ENCODE data around the gene STAT5B. TPM values are rescaled to one million over a fixed set of nuclear protein-coding genes. Genes with fewer than 3 reads are reported as not detected.

The STAT5B gene
- total and polyA plus RNA-seq, 2 of the 8 experiments (the other 6 are each of a cell fraction or from before 2014, with no cell fraction given) = 35.3 to 52.6 TPM

DNA sequence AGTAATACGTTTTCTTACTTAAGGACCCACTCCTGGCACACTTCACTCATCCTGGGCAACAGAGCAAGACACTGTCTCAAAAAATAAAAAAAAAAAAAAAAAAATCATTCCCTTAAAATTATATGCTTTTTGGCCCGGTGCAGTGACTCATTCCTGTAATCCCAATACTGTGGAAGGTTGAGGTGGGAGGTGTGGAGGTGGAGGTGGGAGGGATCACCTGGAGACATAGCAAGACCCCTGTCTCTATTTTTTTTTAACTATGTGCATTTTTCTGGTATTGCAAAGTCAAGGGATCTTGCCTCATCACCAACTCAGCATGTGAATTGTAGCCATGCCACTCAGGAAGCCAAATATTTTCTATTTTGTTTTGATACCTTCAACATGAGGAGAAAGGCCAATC is 9.7 kb downstream of the STAT5B start:
- Histone ChIP-seq H2BK15ac (ENCODE audit: low read length) (no peak overlapping the region), H2AFZ (ENCODE audit: low read length) (no peak overlapping the region), H3K36me3 (ENCODE audit: control insufficient read depth in 2 of 4, insufficient read depth in 4 of 4, low read length in 3 of 4) (no peaks in the 10 kb centered on the region), H3K27me3 (replicated peaks in 1 of 4; ENCODE audit: control insufficient read depth in 3 of 4, extremely low read depth in 1 of 4, insufficient read depth in 3 of 4, low read length in 3 of 4) (no peaks in the 10 kb centered on the region), H3K79me1 (ENCODE audit: low read depth, low read length) (peaks cover 5% of the 10 kb centered on the region), H3K4me3 (ENCODE audit: extremely low read depth in 1 of 4, insufficient read depth in 2 of 4, low read depth in 3 of 4, low read length in 4 of 4) (no peak overlapping the region), H4K8ac (ENCODE audit: extremely low read depth, insufficient read depth, low read length) (no peak overlapping the region), H4K20me1 (replicated peaks in 1 of 2; ENCODE audit: control insufficient read depth in 1 of 2, insufficient read depth in 2 of 2, low read length in 2 of 2) (peaks cover 0 to 4% of the 10 kb centered on the region in 2 experiments), H3K23ac (ENCODE audit: insufficient read length) (no peak overlapping the region), H3K9me3 (ENCODE audit: insufficient read depth in 2 of 2, low read depth in 1 of 2, low read length in 1 of 2) (no peaks in the 10 kb centered on the region), H3K14ac (ENCODE audit: insufficient read length) (no peak overlapping the region), H2BK120ac (replicated peaks; ENCODE audit: low read depth, low read length) (no peak overlapping the region), H2AK5ac (ENCODE audit: low read depth, low read length) (no peak overlapping the region), H4K91ac (replicated peaks; ENCODE audit: insufficient read length, low read length) (no peak overlapping the region), H2BK20ac (ENCODE audit: low read length) (no peak overlapping the region), H2BK5ac (ENCODE audit: low read depth, low read length) (no peak overlapping the region), H3K27ac (ENCODE audit: low read depth, low read length) (no peak overlapping the region), H3K4me1 (replicated peaks in 1 of 4; ENCODE audit: control insufficient read depth in 3 of 4, insufficient read depth in 4 of 4, low read length in 3 of 4) (peaks cover 0 to 5% (median 0%) of the 10 kb centered on the region in 4 experiments; a peak in 1 of 7 replicates), H3K4me2 (ENCODE audit: insufficient read depth in 1 of 2, low read depth in 2 of 2, low read length in 2 of 2) (no peak overlapping the region), H3K9ac (replicated peaks in 1 of 4; ENCODE audit: extremely low read depth in 1 of 4, low read depth in 3 of 4, low read length in 3 of 4) (no peak overlapping the region), H4K5ac (ENCODE audit: insufficient read length, low read depth, low read length) (no peak overlapping the region), H3K18ac (ENCODE audit: extremely low read depth, low read length) (no peak overlapping the region), H3K4ac (replicated peaks; ENCODE audit: insufficient read length, low read depth, low read length) (no peak overlapping the region), H2BK12ac (ENCODE audit: low read depth, low read length) (no peak overlapping the region), H3K79me2 (ENCODE audit: control insufficient read depth in 1 of 2, insufficient read depth in 2 of 2, low read length in 2 of 2) (peaks cover 6 to 53% of the 10 kb centered on the region in 2 experiments; a peak in 3 of 4 replicates), H3K23me2 (ENCODE audit: low read depth, low read length) (no peaks in the 10 kb centered on the region), H3K56ac (replicated peaks; ENCODE audit: insufficient read length, low read depth, low read length) (no peak overlapping the region)
- FAIRE-seq (no peak), DNase-seq (ENCODE audit: low read depth in 1 of 2, low spot score in 2 of 2) (no peak)
- POLR2A ChIA-PET (ENCODE audit: partially characterized antibody) = no interaction called here
- CTCF ChIA-PET (ENCODE audit: partially characterized antibody) = interaction anchor here (3.0 kb wide), 1 partner anchor 16 kb away, joined by 14 read pairs; no protein-coding TSS in a partner anchor
- WGBS, 2 experiments (ENCODE audit: extremely low coverage in 1 of 2, insufficient coverage in 1 of 2, insufficient read length in 1 of 2, insufficient replicate concordance in 2 of 2, low coverage in 1 of 2, low lambda C conversion rate in 2 of 2, missing lambda C conversion rate in 1 of 2) = 96% methylated on average over 2 of the region's 2 CpGs; no CpG with 5 or more reads in 1 of the 2 experiments
- TF ChIP-seq CEBPB (IDR thresholded peaks at IDR 0.05; ENCODE audit: low read depth, low read length) = no peak
- no peak for TF ChIP-seq ZNF274 (IDR thresholded peaks at IDR 0.05; ENCODE audit: borderline replicate concordance, extremely low read depth, low read length)
- TF ChIP-seq, protein P1, sequence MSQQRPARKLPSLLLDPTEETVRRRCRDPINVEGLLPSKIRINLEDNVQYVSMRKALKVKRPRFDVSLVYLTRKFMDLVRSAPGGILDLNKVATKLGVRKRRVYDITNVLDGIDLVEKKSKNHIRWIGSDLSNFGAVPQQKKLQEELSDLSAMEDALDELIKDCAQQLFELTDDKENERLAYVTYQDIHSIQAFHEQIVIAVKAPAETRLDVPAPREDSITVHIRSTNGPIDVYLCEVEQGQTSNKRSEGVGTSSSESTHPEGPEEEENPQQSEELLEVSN (IDR thresholded peaks at IDR 0.05) = no peak

Data from H1 (cell line).